DND-41 (cell line): Measurements from ENCODE around the gene RBM42.

Source experiments
- ATAC-seq: fragments of 200-7000 bp; cut with Tn5 transposase; 3 replicates; pipeline ENCODE4 v1.9.1; 2021; ENCODE audit warnings: low read depth; ENCODE audit not compliant: insufficient read depth
- DNase-seq: peaks from one replicate; pipeline ENCODE4 v3.0.0-alpha.2; 2020
- H2AFZ ChIP-seq: 2 replicates; pipeline ENCODE4 v1.6.0; 2012; ENCODE audit warnings: low read depth, low read length
- H3K27ac ChIP-seq: 2 replicates; pipeline ENCODE4 v1.5.1; 2012; ENCODE audit warnings: low read length, inconsistent platforms
- H3K27me3 ChIP-seq: fragments of 200-600 bp; sonication (generic); 2 replicates; pipeline ENCODE4 v1.6.0; 2012; ENCODE audit warnings: low read length, mild to moderate bottlenecking, inconsistent platforms; ENCODE audit not compliant: insufficient read depth, poor library complexity
- H3K36me3 ChIP-seq: 2 replicates; pipeline ENCODE4 v1.5.1; 2012; ENCODE audit warnings: low read length, inconsistent platforms; ENCODE audit not compliant: insufficient read depth
- H3K4me1 ChIP-seq: 2 replicates; pipeline ENCODE4 v1.5.1; 2012; ENCODE audit warnings: mild to moderate bottlenecking, low read length; ENCODE audit not compliant: insufficient read depth
- H3K4me2 ChIP-seq: 2 replicates; pipeline ENCODE4 v1.6.0; 2012; ENCODE audit warnings: mild to moderate bottlenecking, moderate library complexity, low read length, inconsistent platforms; ENCODE audit not compliant: insufficient read depth
- H3K4me3 ChIP-seq, 2 experiments: fragments of 200-600 bp in 1 of 2; shearing (Covaris generic) in 1 of 2; 2 replicates each; pipeline ENCODE4 v1.5.1; 2012 to 2016; ENCODE audit warnings: inconsistent platforms in 2 of 2, low read length in 2 of 2, mild to moderate bottlenecking in 2 of 2, low read depth in 1 of 2, moderate library complexity in 1 of 2
- H3K79me2 ChIP-seq: 2 replicates; pipeline ENCODE4 v1.6.0; 2012; ENCODE audit warnings: low read length, inconsistent platforms; ENCODE audit not compliant: insufficient read depth
- H3K9ac ChIP-seq: 2 replicates; pipeline ENCODE4 v1.6.0; 2012; ENCODE audit warnings: low read depth, mild to moderate bottlenecking, inconsistent platforms, low read length, moderate library complexity
- H3K9me3 ChIP-seq: 2 replicates; pipeline ENCODE4 v1.5.1; 2012; ENCODE audit warnings: low read length, moderate library complexity, mild to moderate bottlenecking, inconsistent platforms; ENCODE audit not compliant: insufficient read depth, severe bottlenecking
- H4K20me1 ChIP-seq: 2 replicates; pipeline ENCODE4 v1.6.0; 2012; ENCODE audit warnings: low read length; ENCODE audit not compliant: insufficient read depth
- CTCF ChIP-seq: IDR thresholded peaks from 2 replicates; pipeline ENCODE4 v1.5.1; 2012; ENCODE audit warnings: borderline replicate concordance, low read length, moderate library complexity, mild to moderate bottlenecking; ENCODE audit not compliant: poor library complexity, severe bottlenecking; ENCODE audit errors: extremely low read depth
- EZH2 ChIP-seq: IDR thresholded peaks from 3 replicates; pipeline ENCODE4 v1.6.1; 2012; ENCODE audit warnings: borderline replicate concordance, low read depth, mild to moderate bottlenecking, moderate library complexity, low read length, inconsistent platforms; ENCODE audit not compliant: severe bottlenecking

Gene RBM42

GRCh38 chr19:35612224-35612558 is 16.6 kb upstream of the RBM42 start:
- H3K9me3 ChIP-seq: peaks cover 7% of the 10 kb centered on the region
- no peak for TF ChIP-seq CTCF
- no peaks in the 10 kb centered on the region for H4K20me1 ChIP-seq
- peaks cover 25% of the 10 kb centered on the region for H3K36me3 ChIP-seq
- peaks cover 22% of the 10 kb centered on the region for H3K4me1 ChIP-seq
- H3K4me3 ChIP-seq: peak overlapping the region; percentile 81 to 93; a peak in 3 of 4 replicates
- no peak for ATAC-seq
- H2AFZ ChIP-seq: peak overlapping the region; percentile 99
- peaks cover 15% of the 10 kb centered on the region for H3K79me2 ChIP-seq
- peak overlapping the region; percentile 97 for H3K9ac ChIP-seq
- H3K27ac ChIP-seq: peak overlapping the region; percentile 96; the same call in 1 of the 2 replicates
- H3K27me3 ChIP-seq: no peaks in the 10 kb centered on the region
- H3K4me2 ChIP-seq: peak overlapping the region; percentile 83
- no peak for DNase-seq

DNA sequence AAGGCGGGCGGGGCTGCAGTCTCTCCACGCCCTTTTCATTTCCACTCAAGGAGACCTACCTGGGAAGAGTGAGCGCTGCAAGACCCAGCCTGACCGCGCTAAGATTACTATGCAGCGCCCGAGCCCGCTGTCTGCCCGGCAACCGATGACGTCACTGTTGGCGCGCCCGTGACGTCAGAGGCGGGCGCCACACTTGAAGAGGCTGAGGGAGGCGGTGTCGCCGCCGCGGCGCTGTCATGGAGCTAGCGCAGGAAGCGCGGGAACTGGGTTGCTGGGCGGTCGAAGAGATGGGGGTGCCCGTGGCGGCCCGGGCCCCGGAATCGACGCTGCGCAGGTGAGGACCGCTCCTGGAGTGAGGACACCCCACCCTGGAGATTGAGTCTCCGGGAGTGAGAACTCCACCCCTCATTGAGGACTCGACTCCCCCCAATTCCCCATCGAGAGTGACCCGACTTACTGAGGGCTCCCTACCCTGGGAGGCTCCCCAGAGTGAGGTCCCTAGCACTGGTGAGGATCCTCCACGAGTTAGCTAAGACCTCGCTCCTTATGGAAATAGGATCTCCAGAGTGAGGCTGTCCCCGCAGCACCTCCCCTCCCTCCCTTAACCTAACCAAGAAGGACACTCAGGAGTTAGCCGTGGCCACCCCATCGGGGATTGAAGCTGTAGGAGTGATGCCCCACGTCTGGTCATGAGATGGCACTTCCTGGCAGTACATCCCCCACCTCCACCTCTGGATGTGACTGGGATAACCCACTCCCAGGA is 16.1 kb upstream of the RBM42 start, which contains the start of gene HAUS5:
Gene HAUS5 (plus strand): TSS at position 177 of the 763 bp plus-strand sequence. CDS start 60 bp downstream, at position 237.
- Histone ChIP-seq H3K27me3 (no peaks in the 10 kb centered on the region), H3K4me2 (peak within 1 kb of the TSS; percentile 83), H3K9ac (peak within 1 kb of the TSS; percentile 97), H2AFZ (peak within 1 kb of the TSS; percentile 99), H3K36me3 (peaks cover 30% of the 10 kb centered on the region), H3K79me2 (peaks cover 15% of the 10 kb centered on the region), H3K4me1 (peaks cover 22% of the 10 kb centered on the region), H3K27ac (peak within 1 kb of the TSS; percentile 96), H4K20me1 (no peaks in the 10 kb centered on the region), H3K9me3 (peaks cover 3% of the 10 kb centered on the region), H3K4me3 (peak within 1 kb of the TSS; percentile 81 to 93; a peak in 3 of 4 replicates)
- no peak for TF ChIP-seq EZH2
- peak; percentile 14 for TF ChIP-seq CTCF
- DNase-seq (peak; percentile 95), ATAC-seq (peak; percentile 95)

- Histone ChIP-seq H3K79me2 (peaks cover 15% of the 10 kb centered on the region), H3K9ac (peak overlapping the region; percentile 97), H3K4me2 (peak overlapping the region; percentile 83), H2AFZ (no peak overlapping the region), H3K27ac (peak overlapping the region; percentile 96), H3K27me3 (no peaks in the 10 kb centered on the region), H4K20me1 (no peaks in the 10 kb centered on the region), H3K4me3 (peak overlapping the region in 1 of 2 experiments; percentile 93; a peak in 2 of 4 replicates), H3K9me3 (no peaks in the 10 kb centered on the region), H3K36me3 (peaks cover 38% of the 10 kb centered on the region), H3K4me1 (peaks cover 22% of the 10 kb centered on the region)
- ATAC-seq: no peak
- TF ChIP-seq EZH2 (no peak), CTCF (no peak)
- DNase-seq: no peak
Measured at GRCh38 chr19:35613574-35613973, 15.3 kb upstream of the RBM42 start.
